Thyroid gland (tissue), 4 donors: ENCODE data around the gene UCP2. TPM values are rescaled to one million over a fixed set of nuclear protein-coding genes. Genes with fewer than 3 reads are reported as not detected.

Experiments used
- DNase-seq, 2 donors: peaks; one replicate each; pipeline ENCODE4 v3.0.0-alpha.2; 2019
- H3K27ac ChIP-seq, 3 donors: fragments of 200-600 bp; sonication (generic); 1 replicate in 2 of 3; 2 replicates in 1 of 3; pipeline ENCODE4 v1.5.1; 2016 to 2019; ENCODE audit warnings: mild to moderate bottlenecking in 1 of 3, moderate library complexity in 1 of 3
- H3K27me3 ChIP-seq: fragments of 200-600 bp; sonication (generic); one replicate; pipeline ENCODE4 v1.5.1; 2019
- H3K36me3 ChIP-seq, 2 donors: fragments of 200-600 bp; sonication (generic); one replicate each; pipeline ENCODE4 v1.5.1; 2016 to 2019
- H3K4me1 ChIP-seq, 2 donors: fragments of 200-600 bp; sonication (generic); one replicate each; pipeline ENCODE4 v1.5.1; 2017 to 2019
- H3K4me3 ChIP-seq, 3 donors: fragments of 200-600 bp; sonication (generic); replicated peaks in 1 of 3; 1 replicate in 2 of 3; 2 replicates in 1 of 3; pipeline ENCODE4 v1.5.1; 2016; ENCODE audit warnings: mild to moderate bottlenecking in 1 of 3
- H3K9me3 ChIP-seq: fragments of 200-600 bp; sonication (generic); one replicate; pipeline ENCODE4 v1.5.1; 2017
- CTCF ChIP-seq, 6 experiments: fragments of 200-600 bp in 3 of 6; fragments of 450-650 bp in 3 of 6; sonication (generic) in 3 of 6; IDR thresholded peaks; one replicate each; pipeline ENCODE4 v1.5.1; 2016 to 2019; ENCODE audit warnings: antibody characterized with exemption in 6 of 6, mild to moderate bottlenecking in 2 of 6, inconsistent platforms in 1 of 6, moderate library complexity in 1 of 6
- POLR2A ChIP-seq, 2 donors: fragments of 450-650 bp; IDR thresholded peaks; one replicate each; pipeline ENCODE4 v1.6.1; 2017; ENCODE audit warnings: antibody characterized with exemption in 2 of 2, mild to moderate bottlenecking in 2 of 2, moderate library complexity in 1 of 2
- WGBS, 2 donors: methylation state at CpG; one replicate each; pipeline ENCODE4 v1.1.5; 2017; 5-methylcytosine and 5-hydroxymethylcytosine counted together
- intact Hi-C: fragments of 100-400 bp; cut with DNase I; formaldehyde crosslinking; loops from one replicate; pipeline ENCODE4 v1.15.1; 2023
- total RNA-seq, 4 donors: library from RNA; depleted of rRNA; stranded (reverse); fragments of >200 nt; gene quantifications; one replicate each; pipeline ENCODE4 v1.2.3, GENCODE V29; 2016

UCP2 gene
- total RNA-seq, 4 donors from 2014 or later: 41.4 to 97.0 (median 52.5) TPM

GRCh38 chr11:73965764-73966121 lies 16.9 kb downstream of the UCP2 start:
- peaks cover 0 to 8% of the 10 kb centered on the region in 2 donors for H3K4me1 ChIP-seq
- no peak overlapping the region for H3K27ac ChIP-seq
- TF ChIP-seq POLR2A (IDR thresholded peaks at IDR 0.05): no peak
- TF ChIP-seq CTCF (IDR thresholded peaks at IDR 0.05): no peak
- no peaks in the 10 kb centered on the region for H3K27me3 ChIP-seq
- 54 to 60% methylated on average over 1 to 2 of the region's 2 CpGs for WGBS, 2 donors
- intact Hi-C loops: loop anchor here (5.0 to 10.0 kb wide), 3 partner anchors 129 to 482 kb away; partner anchors contain the start of genes C2CD3 and PPME1
- DNase-seq: no peak
- H3K36me3 ChIP-seq: no peaks in the 10 kb centered on the region
- H3K4me3 ChIP-seq: no peak overlapping the region
- no peaks in the 10 kb centered on the region for H3K9me3 ChIP-seq

GRCh38 chr11:73965076-73965763 lies 17.4 kb downstream of the UCP2 start:
- TF ChIP-seq CTCF (IDR thresholded peaks at IDR 0.05) (no peak), POLR2A (IDR thresholded peaks at IDR 0.05) (no peak)
- H3K27me3 ChIP-seq: no peaks in the 10 kb centered on the region
- no peak overlapping the region for H3K27ac ChIP-seq
- no peaks in the 10 kb centered on the region for H3K36me3 ChIP-seq
- H3K4me3 ChIP-seq: no peak overlapping the region
- intact Hi-C loops: loop anchor here (5.0 to 10.0 kb wide), 3 partner anchors 130 to 482 kb away; partner anchors contain the start of genes C2CD3 and PPME1
- H3K4me1 ChIP-seq: peaks cover 0 to 8% of the 10 kb centered on the region in 2 donors
- no peak for DNase-seq
- no peaks in the 10 kb centered on the region for H3K9me3 ChIP-seq
- WGBS, 2 donors: 72 to 74% methylated on average over 10 of the region's 10 CpGs

DNA sequence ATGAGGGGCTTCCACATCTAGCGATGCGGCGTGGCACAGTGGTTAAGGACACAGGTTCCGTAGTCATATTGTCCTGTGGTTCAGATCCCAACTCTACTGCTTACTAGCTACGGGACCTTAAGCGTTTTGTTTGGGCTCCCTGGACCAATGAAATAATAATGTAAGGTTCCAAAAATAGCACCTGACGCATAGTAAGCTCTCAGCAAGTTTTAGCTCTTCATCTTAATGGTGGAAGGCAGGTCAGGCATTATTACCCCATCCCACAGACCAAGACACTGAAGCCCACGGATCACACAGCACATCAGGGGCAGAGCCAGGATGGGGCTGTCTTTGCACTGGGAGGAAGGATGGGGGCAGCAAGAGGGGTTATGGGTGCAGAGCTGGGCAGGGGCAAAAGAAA lies 18.8 kb downstream of the UCP2 start:
- Histone ChIP-seq H3K4me1 (peaks cover 0 to 8% of the 10 kb centered on the region in 2 donors), H3K4me3 (no peak overlapping the region), H3K27ac (no peak overlapping the region), H3K27me3 (no peaks in the 10 kb centered on the region), H3K9me3 (no peaks in the 10 kb centered on the region), H3K36me3 (no peaks in the 10 kb centered on the region)
- WGBS, 2 donors: 78 to 80% methylated on average over 8 of the region's 8 CpGs
- intact Hi-C loops: loop anchor here (10.0 kb wide), 2 partner anchors 131 to 211 kb away; partner anchors contain the start of genes C2CD3 and PPME1
- TF ChIP-seq POLR2A (IDR thresholded peaks at IDR 0.05) (no peak), CTCF (IDR thresholded peaks at IDR 0.05) (no peak)
- no peak for DNase-seq

- Histone ChIP-seq H3K9me3 (no peaks in the 10 kb centered on the region), H3K27ac (no peak overlapping the region), H3K27me3 (no peaks in the 10 kb centered on the region), H3K4me1 (peaks cover 0 to 8% of the 10 kb centered on the region in 2 donors), H3K4me3 (no peak overlapping the region), H3K36me3 (no peaks in the 10 kb centered on the region)
- WGBS, 2 donors: 74% methylated on average over 7 of the region's 7 CpGs
- no peak for TF ChIP-seq POLR2A (IDR thresholded peaks at IDR 0.05)
- no peak for TF ChIP-seq CTCF (IDR thresholded peaks at IDR 0.05)
- no peak for DNase-seq
- intact Hi-C loops: loop anchor here (10.0 kb wide), 2 partner anchors 133 to 213 kb away; partner anchors contain the start of genes C2CD3 and PPME1
Observed at GRCh38 chr11:73962101-73962705, 20.4 kb downstream of the UCP2 start.

DNA sequence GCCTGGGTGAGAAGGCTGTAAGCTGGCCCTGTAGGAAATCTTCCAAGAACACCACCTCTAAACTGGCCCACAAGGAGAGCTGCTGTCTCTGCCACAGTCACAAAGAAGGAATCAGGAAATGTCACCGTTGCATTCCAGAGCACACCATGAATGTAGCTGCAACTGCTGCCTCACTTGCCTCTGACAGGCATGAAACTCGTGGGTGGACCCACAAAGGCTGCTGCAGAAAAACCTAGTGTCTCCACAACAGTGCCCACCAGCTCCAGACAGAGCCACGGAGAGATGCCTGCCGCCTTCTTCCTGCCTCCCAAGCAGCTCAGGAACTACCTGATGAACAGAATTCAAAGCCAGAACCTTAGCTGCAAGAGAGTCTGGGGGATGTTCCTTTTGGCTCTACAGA lies 21.3 kb downstream of the UCP2 start:
- WGBS, 2 donors: 70 to 79% methylated on average over 4 of the region's 4 CpGs
- no peaks in the 10 kb centered on the region for H3K36me3 ChIP-seq
- H3K27ac ChIP-seq: no peak overlapping the region
- no peak for DNase-seq
- intact Hi-C loops: loop anchor here (10.0 kb wide), 2 partner anchors 133 to 213 kb away; partner anchors contain the start of genes C2CD3 and PPME1
- TF ChIP-seq POLR2A (IDR thresholded peaks at IDR 0.05) (no peak), CTCF (IDR thresholded peaks at IDR 0.05) (no peak)
- peaks cover 0 to 8% of the 10 kb centered on the region in 2 donors for H3K4me1 ChIP-seq
- H3K9me3 ChIP-seq: no peaks in the 10 kb centered on the region
- H3K4me3 ChIP-seq: no peak overlapping the region
- H3K27me3 ChIP-seq: no peaks in the 10 kb centered on the region
